CD14-positive monocyte (primary cell): Measurements from ENCODE around the gene CCDC43. TPM values are rescaled to one million over a fixed set of nuclear protein-coding genes. Genes with fewer than 3 reads are reported as not detected.
A peak's percentile ranks its signal among the peaks of the same experiment; 100 is the strongest.

Source experiments
- DNase-seq, 3 donors: peaks; one replicate each; pipeline ENCODE4 v3.0.0-alpha.2; 2011 to 2022
- H2AFZ ChIP-seq: 2 replicates; pipeline ENCODE4 v1.6.0; 2012; ENCODE audit warnings: mild to moderate bottlenecking, low read depth, low read length, inconsistent platforms; ENCODE audit not compliant: insufficient read depth, poor library complexity, severe bottlenecking
- H3K27ac ChIP-seq, 2 donors: 1 replicate in 1 of 2; 2 replicates in 1 of 2; pipeline ENCODE4 v1.5.1; 2012 to 2013; ENCODE audit warnings: low read length in 2 of 2, control low read depth in 1 of 2, inconsistent platforms in 1 of 2, low read depth in 1 of 2, mild to moderate bottlenecking in 1 of 2
- H3K27me3 ChIP-seq, 2 donors: one replicate each; pipeline versions ENCODE4 v1.6.0 to v1.6.1; 2011 to 2013; ENCODE audit warnings: low read length in 2 of 2; ENCODE audit not compliant: control insufficient read depth in 2 of 2, insufficient read depth in 2 of 2
- H3K36me3 ChIP-seq, 2 donors: replicated peaks in 1 of 2; 1 replicate in 1 of 2; 2 replicates in 1 of 2; pipeline versions ENCODE4 v1.5.1 to v1.6.1; 2012 to 2013; ENCODE audit warnings: low read length in 2 of 2, control low read depth in 1 of 2, inconsistent platforms in 1 of 2, mild to moderate bottlenecking in 1 of 2; ENCODE audit not compliant: insufficient read depth in 2 of 2, control insufficient read depth in 1 of 2
- H3K4me1 ChIP-seq, 2 donors: 1 replicate in 1 of 2; 2 replicates in 1 of 2; pipeline versions ENCODE4 v1.5.1 to v1.6.1; 2012 to 2013; ENCODE audit warnings: low read length in 2 of 2, control low read depth in 1 of 2, inconsistent platforms in 1 of 2, mild to moderate bottlenecking in 1 of 2, moderate library complexity in 1 of 2; ENCODE audit not compliant: insufficient read depth in 2 of 2, control insufficient read depth in 1 of 2
- H3K4me2 ChIP-seq: replicated peaks from 2 replicates; pipeline ENCODE3; 2012; ENCODE audit warnings: low read length, moderate library complexity, mild to moderate bottlenecking; ENCODE audit not compliant: poor library complexity, severe bottlenecking; ENCODE audit errors: extremely low read depth
- H3K4me3 ChIP-seq, 3 experiments: fragments of 200-600 bp in 1 of 3; sonication (generic) in 1 of 3; replicated peaks in 1 of 3; 1 replicate in 2 of 3; 2 replicates in 1 of 3; pipeline ENCODE4 v1.5.1; 2011 to 2013; ENCODE audit warnings: low read length in 3 of 3, mild to moderate bottlenecking in 3 of 3, control low read depth in 2 of 3, low read depth in 2 of 3, inconsistent platforms in 1 of 3, moderate library complexity in 1 of 3
- H3K79me2 ChIP-seq: 2 replicates; pipeline ENCODE4 v1.6.0; 2012; ENCODE audit warnings: mild to moderate bottlenecking, control low read depth, inconsistent platforms, low read length, moderate library complexity; ENCODE audit not compliant: insufficient read depth
- H3K9ac ChIP-seq: 2 replicates; pipeline ENCODE4 v1.6.0; 2017; ENCODE audit warnings: low read length, mild to moderate bottlenecking; ENCODE audit not compliant: insufficient read depth, poor library complexity, severe bottlenecking
- H3K9me3 ChIP-seq, 2 donors: replicated peaks in 1 of 2; 1 replicate in 1 of 2; 2 replicates in 1 of 2; pipeline versions ENCODE4 v1.5.1 to v1.6.1; 2012 to 2013; ENCODE audit warnings: low read length in 2 of 2, control low read depth in 1 of 2; ENCODE audit not compliant: control insufficient read depth in 1 of 2, insufficient read depth in 1 of 2
- H4K20me1 ChIP-seq: 2 replicates; pipeline ENCODE4 v1.6.0; 2012; ENCODE audit warnings: mild to moderate bottlenecking, low read length, control low read depth, moderate library complexity; ENCODE audit not compliant: insufficient read depth
- H3K27ac Mint-ChIP-seq, 7 donors: one replicate each; pipeline ENCODE4 v1.8.0; 2020; ENCODE audit warnings: mild to moderate bottlenecking in 7 of 7, mixed read lengths in 7 of 7, moderate library complexity in 6 of 7, inconsistent platforms in 2 of 7
- H3K27me3 Mint-ChIP-seq, 3 donors: one replicate each; pipeline ENCODE4 v1.8.0; 2021 to 2022; ENCODE audit warnings: low read depth in 3 of 3, mild to moderate bottlenecking in 3 of 3, mixed read lengths in 3 of 3, moderate library complexity in 3 of 3, inconsistent platforms in 1 of 3
- H3K36me3 Mint-ChIP-seq, 2 donors: one replicate each; pipeline ENCODE4 v1.8.0; 2020; ENCODE audit warnings: mixed read lengths in 2 of 2, inconsistent platforms in 1 of 2, mild to moderate bottlenecking in 1 of 2
- H3K4me1 Mint-ChIP-seq: one replicate; pipeline ENCODE4 v1.8.0; 2020; ENCODE audit warnings: mild to moderate bottlenecking, mixed read lengths
- H3K4me3 Mint-ChIP-seq, 2 donors: one replicate each; pipeline ENCODE4 v1.8.0; 2020; ENCODE audit warnings: mild to moderate bottlenecking in 2 of 2, mixed read lengths in 2 of 2, moderate library complexity in 1 of 2
- H3K9me3 Mint-ChIP-seq, 7 donors: one replicate each; pipeline ENCODE4 v1.8.0; 2020 to 2022; ENCODE audit warnings: mixed read lengths in 7 of 7, mild to moderate bottlenecking in 6 of 7, moderate library complexity in 6 of 7, inconsistent platforms in 2 of 7
- CTCF ChIP-seq: fragments of 200-600 bp; IDR thresholded peaks from one replicate; pipeline ENCODE4 v1.8.0; 2022; ENCODE audit warnings: antibody characterized with exemption, mild to moderate bottlenecking
- WGBS: methylation state at CpG from one replicate; pipeline ENCODE4 v1.1.5; 2013; ENCODE audit warnings: missing lambda C conversion rate; ENCODE audit not compliant: insufficient coverage; 5-methylcytosine and 5-hydroxymethylcytosine counted together
- intact Hi-C, 2 donors: fragments of 100-400 bp; cut with micrococcal nuclease; formaldehyde crosslinking; loops; one replicate each; pipeline versions ENCODE4 v1.15.0 to v1.15.1; 2023
- polyA minus RNA-seq: library from RNA; depleted of rRNA, polyadenylated mRNA; stranded (reverse); fragments of >200 nt; gene quantifications from 2 replicates; pipeline ENCODE4 v1.2.3, GENCODE V29; 2012
- polyA plus RNA-seq, 3 donors: library from polyadenylated mRNA; depleted of rRNA in 1 of 3; unstranded in 2 of 3; stranded (reverse) in 1 of 3; fragments of 300-500 nt in 2 of 3; fragments of >200 nt in 1 of 3; fragmentation: Illumina TruSeq in 2 of 3; gene quantifications; 1 replicate in 2 of 3; 2 replicates in 1 of 3; pipeline ENCODE4 v1.2.3, GENCODE V29; 2012 to 2021
- total RNA-seq, 12 experiments: library from RNA in 1 of 12; stranded (reverse) in 1 of 12; fragments of 120-200 nt in 1 of 12; gene quantifications; one replicate each; pipeline ENCODE4 v1.2.4 and lab custom pipeline; 2013 to 2026; ENCODE audit warnings: mixed read lengths in 6 of 12, inconsistent platforms in 1 of 12

The CCDC43 gene
- 30.5 TPM for total RNA-seq (2013)
- polyA plus RNA-seq, result 10 to 100 TPM in 2 of 3 donors, 1 to 10 TPM in 1; 6.9 to 19.7 (median 12.8) TPM
- polyA minus RNA-seq, result 4.4 and 8.5 TPM in 2 replicates
- total RNA-seq (lab: John Stamatoyannopoulos, UW), result 2.7 to 24.8 (median 15.6) reads per million in 11 experiments

DNA sequence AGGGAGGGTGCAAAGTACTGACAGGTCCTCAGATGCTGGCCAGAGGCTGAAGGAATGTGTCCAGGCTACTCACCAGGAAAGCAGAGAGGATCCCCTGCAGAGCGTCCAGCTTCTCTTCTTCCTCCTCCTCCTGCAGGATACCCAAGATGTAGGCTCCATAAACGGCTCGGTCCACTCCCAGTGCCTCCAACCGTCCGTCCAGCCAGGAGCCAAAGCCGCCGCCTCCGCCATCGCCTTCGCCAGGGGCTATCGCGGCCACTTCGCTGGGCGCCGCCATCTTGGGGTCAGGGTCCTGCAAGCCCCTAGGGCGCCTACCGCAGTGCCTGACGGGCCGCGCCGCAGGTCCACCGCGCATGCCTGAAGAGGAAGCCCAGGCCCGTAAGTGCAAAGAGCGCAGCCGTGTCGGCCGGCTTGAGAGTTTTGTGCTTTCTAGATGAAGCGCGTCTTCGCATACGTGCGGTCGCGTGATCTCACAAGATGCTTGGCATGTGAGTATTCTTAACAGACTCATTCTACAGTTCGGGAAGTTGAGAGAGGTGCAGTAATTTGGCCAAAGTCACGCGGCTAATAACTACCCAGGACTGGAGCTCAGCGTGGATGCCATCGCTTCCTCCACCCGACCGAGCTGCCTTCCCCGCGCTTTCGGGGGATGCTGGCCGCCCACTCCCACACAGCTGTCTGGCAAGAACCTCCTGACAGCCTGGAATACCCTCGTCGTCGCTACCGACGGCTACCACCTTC is at the start of gene CCDC43:
Gene CCDC43, minus strand, starts transcription at position 300 of the 741 bp plus-strand sequence. Its CDS starts 23 bp downstream, at position 277.
- Histone ChIP-seq H4K20me1 (no peaks in the 10 kb centered on the region), H3K4me3 (peak within 1 kb of the TSS; percentile 85 to 90 (median 88)), H3K27me3 (no peaks in the 10 kb centered on the region), H2AFZ (peak within 1 kb of the TSS; percentile 94), H3K27ac (peak within 1 kb of the TSS; percentile 88 to 89), H3K4me2 (peak within 1 kb of the TSS; percentile 86), H3K36me3 (peaks cover 0 to 10% of the 10 kb centered on the region in 2 donors), H3K9me3 (no peaks in the 10 kb centered on the region), H3K4me1 (peaks cover 16 to 20% of the 10 kb centered on the region in 2 donors), H3K79me2 (peaks cover 35% of the 10 kb centered on the region), H3K9ac (peak within 1 kb of the TSS; percentile 82)
- no peak for TF ChIP-seq CTCF
- peak within 1 kb of the TSS; percentile 90 to 96 (median 95) for H3K27ac Mint-ChIP-seq
- 0% methylated on average over 45 of the region's 51 CpGs for whole genome bisulfite sequencing
- peaks cover 2 to 5% (median 5%) of the 10 kb centered on the region in 3 donors for H3K27me3 Mint-ChIP-seq
- H3K4me3 Mint-ChIP-seq, result peak within 1 kb of the TSS; percentile 97
- DNase-seq, result peak; percentile 91 to 97 (median 93)
- intact Hi-C loops, result no loop called here
- H3K9me3 Mint-ChIP-seq, result no peaks in the 10 kb centered on the region
- H3K36me3 Mint-ChIP-seq, result peaks cover 13 to 17% of the 10 kb centered on the region in 2 donors
- H3K4me1 Mint-ChIP-seq, result peaks cover 23% of the 10 kb centered on the region

GRCh38 chr17:44738214-44738906 is 48.8 kb upstream of the CCDC43 start:
- Histone ChIP-seq H3K4me3 (no peak overlapping the region), H4K20me1 (no peaks in the 10 kb centered on the region), H2AFZ (no peak overlapping the region), H3K4me2 (no peak overlapping the region), H3K9ac (no peak overlapping the region), H3K27ac (no peak overlapping the region), H3K4me1 (no peaks in the 10 kb centered on the region), H3K9me3 (no peaks in the 10 kb centered on the region), H3K79me2 (no peaks in the 10 kb centered on the region), H3K27me3 (no peaks in the 10 kb centered on the region), H3K36me3 (peaks cover 17 to 63% of the 10 kb centered on the region in 2 donors)
- peak overlapping the region in 1 of 7 donors; percentile 31 for H3K27ac Mint-ChIP-seq
- H3K4me3 Mint-ChIP-seq, result no peak overlapping the region
- H3K27me3 Mint-ChIP-seq, result peaks cover 0 to 2% (median 0%) of the 10 kb centered on the region in 3 donors
- no peaks in the 10 kb centered on the region for H3K9me3 Mint-ChIP-seq
- H3K4me1 Mint-ChIP-seq, result no peaks in the 10 kb centered on the region
- H3K36me3 Mint-ChIP-seq, result peaks cover 44 to 82% of the 10 kb centered on the region in 2 donors
- no peak for DNase-seq
- no peak for TF ChIP-seq CTCF
- 100% methylated on average over 1 of the region's 3 CpGs for WGBS
- intact Hi-C loops, result no loop called here
